ENCODE results near the gene PCGF1.
A peak's percentile ranks its signal among the peaks of the same experiment; 100 is the strongest.

The PCGF1 gene

GRCh38 chr2:74514368-74515270, 7.1 kb upstream of the PCGF1 start, which contains the start of gene TLX2:
Gene TLX2 (plus strand): TSS chr2:74514450. CDS start chr2:74514807, 357 bp downstream.
- DNase-seq = no peak

GRCh38 chr2:74513605-74514367, 6.3 kb upstream of the PCGF1 start:
- DNase-seq = no peak

- DNase-seq = no peak
These were observed 5.5 kb upstream of the PCGF1 start for GRCh38 chr2:74512744-74513604.

GRCh38 chr2:74511104-74511989, 3.9 kb upstream of the PCGF1 start:
- no peak for DNase-seq

- no peak for DNase-seq
These were observed 2.8 kb upstream of the PCGF1 start for GRCh38 chr2:74510272-74510671.

- no peak for DNase-seq
These were observed 528 bp upstream of the PCGF1 start for GRCh38 chr2:74507926-74508520.

GRCh38 chr2:74505448-74506246, 1.8 kb downstream of the PCGF1 start:
- DNase-seq = no peak

- DNase-seq = no peak
These were observed 2.9 kb downstream of the PCGF1 start for GRCh38 chr2:74504591-74504990.

- no peak for DNase-seq
These were observed 3.7 kb downstream of the PCGF1 start for GRCh38 chr2:74503506-74504475.

GRCh38 chr2:74502720-74503505, 4.6 kb downstream of the PCGF1 start:
- DNase-seq = peak; percentile 96

GRCh38 chr2:74502147-74502719, 5.3 kb downstream of the PCGF1 start:
- DNase-seq = no peak

- DNase-seq = no peak
These were observed 6.0 kb downstream of the PCGF1 start for GRCh38 chr2:74501335-74502071.

GRCh38 chr2:74500578-74500946, 6.9 kb downstream of the PCGF1 start:
- DNase-seq = no peak

- no peak for DNase-seq
These were observed 7.4 kb downstream of the PCGF1 start for GRCh38 chr2:74499940-74500577.

- DNase-seq = no peak
These were observed 8.1 kb downstream of the PCGF1 start, which contains the start of gene LBX2 for GRCh38 chr2:74499267-74499939. Gene LBX2 (minus strand): TSS chr2:74499603. CDS start chr2:74499537, 66 bp downstream.
